GM21528 (cell line): ENCODE measurements around the gene PPFIBP2.
A peak's percentile ranks its signal among the peaks of the same experiment; 100 is the strongest.

Experiments used
- ATAC-seq: cut with Tn5 transposase; IDR thresholded peaks from one replicate; pipeline ENCODE4 v1.9.1; 2021; ENCODE audit warnings: mild to moderate bottlenecking, moderate library complexity; ENCODE audit not compliant: unreplicated experiment, low FRiP score

The PPFIBP2 gene

DNA sequence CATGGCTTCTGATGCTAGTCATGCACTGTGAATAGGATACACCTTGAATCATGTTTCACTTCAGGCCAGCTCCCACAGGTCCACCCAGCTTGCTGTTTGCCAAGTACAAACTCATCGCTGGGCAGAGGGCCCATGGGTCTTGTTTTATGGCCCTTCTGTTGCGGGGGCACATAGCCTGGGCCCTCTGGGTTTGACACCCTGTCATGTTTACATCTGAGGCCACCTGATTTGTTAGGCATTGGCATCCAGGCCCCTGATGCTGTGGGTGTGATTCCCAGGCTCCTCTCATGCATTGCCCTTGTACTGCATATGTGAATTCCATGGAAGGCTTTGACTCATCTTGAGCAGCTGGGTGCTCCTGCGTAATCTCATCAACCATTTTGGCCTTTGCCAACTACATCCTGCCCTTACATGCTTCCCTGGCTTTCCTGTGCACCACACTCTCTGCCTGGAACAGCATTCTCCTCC, 32.6 kb downstream of the PPFIBP2 start:
- ATAC-seq = no peak

DNA sequence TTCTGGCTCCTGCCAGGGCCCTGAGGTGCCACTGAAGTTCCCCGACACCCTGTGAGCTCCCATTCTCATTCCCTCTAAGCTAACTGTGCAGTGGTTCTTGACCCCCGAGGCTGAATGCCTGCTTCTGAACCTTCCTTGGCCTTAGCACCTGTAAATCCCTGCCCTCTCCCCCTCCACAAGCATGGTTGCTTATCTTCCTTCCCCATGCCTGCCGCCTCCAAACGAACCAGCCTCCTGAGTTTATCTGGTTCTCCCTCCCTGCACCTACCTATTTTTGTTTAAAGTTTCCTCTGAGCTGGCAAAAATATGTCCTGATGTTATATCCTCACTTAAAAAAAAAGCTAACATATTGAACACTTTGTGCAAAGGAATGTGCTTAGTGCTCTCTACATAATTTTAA, 33.9 kb downstream of the PPFIBP2 start:
- ATAC-seq = no peak

DNA sequence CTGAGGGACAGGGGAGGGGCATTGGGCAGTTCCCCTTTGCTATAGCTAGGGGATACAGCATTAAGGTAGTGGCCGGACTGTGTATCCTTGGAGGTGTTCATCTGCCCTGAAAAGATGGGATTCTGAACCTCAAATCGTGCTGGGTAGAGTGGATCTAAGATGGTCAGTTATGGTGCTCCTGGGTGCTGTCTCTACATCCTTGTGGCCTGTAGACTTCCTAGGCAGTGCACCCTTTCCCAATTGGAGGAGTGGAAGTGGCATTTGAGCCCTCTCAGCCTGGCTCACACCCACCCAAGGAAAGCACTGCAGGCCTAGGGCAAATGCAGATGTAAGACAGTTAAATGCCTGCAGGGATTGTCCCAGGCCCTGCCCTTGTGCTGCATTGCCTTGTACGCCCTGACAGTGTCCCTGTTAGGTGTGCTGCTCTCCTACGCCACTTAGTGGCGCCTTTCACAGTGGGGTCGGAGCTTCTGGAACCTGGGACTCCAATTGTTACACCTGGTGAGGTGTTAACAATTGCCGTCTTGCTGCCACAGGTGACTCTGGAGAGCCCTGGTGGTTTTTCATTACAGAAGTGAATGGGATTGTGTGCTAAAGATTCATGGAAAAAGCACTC, 35.0 kb downstream of the PPFIBP2 start:
- peak; percentile 59 for ATAC-seq

DNA sequence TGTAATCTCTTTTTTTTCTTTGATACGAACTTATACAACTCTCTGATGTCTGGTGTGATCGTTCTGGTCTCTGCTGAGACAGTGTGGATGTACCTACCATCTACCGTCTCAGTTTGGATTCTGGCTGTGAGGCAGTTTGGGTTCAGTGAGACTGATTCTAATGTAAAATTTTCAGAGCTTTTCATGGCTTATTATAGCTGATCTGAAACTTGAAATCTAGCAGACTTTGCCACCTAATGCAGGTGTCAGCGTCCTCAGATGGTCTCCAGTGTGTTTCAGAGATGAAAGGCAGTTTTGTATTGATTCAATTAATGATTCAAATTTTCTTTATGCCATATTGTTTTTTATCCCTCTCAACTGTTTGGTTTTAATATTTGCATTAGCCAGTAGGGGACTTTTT, 35.9 kb downstream of the PPFIBP2 start:
- ATAC-seq = no peak

DNA sequence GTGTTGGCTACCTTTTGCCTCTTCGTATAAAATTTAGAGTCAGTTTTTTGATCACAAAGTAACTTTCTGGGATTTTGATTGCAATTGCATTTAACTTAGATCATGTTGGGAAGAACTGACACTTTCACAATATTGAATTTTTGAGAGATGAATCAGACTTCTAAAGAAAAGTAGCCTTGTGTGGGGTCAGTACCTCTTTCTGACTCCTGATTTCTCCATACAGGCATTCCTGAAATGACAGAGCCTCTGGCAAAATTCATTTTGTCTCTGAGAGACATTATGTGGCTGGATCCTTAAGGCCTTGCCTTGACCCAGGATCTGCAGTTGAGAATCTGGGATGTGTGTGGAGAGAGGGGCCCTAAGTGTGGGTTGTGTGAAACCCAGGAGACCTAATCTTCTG, 37.8 kb downstream of the PPFIBP2 start:
- no peak for ATAC-seq

DNA sequence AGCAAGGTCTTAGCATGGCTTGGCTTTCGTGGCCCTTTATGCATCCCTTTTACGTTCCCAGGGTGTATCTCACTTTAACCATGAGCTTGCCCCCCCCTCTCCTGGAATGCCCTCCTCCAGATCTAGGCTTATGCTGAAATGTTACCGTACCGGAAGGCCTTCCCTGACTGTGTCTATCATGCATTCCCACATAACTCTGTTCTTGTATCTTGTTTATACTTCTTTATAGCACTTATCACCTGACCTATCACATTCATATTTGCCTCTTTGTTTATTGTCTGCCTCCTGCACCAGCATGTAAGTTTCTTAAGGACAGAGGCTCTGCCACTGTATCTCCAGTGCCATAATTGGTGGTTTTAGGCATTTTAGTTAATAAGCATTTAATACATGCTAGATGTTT, 38.9 kb downstream of the PPFIBP2 start:
- ATAC-seq = no peak

DNA sequence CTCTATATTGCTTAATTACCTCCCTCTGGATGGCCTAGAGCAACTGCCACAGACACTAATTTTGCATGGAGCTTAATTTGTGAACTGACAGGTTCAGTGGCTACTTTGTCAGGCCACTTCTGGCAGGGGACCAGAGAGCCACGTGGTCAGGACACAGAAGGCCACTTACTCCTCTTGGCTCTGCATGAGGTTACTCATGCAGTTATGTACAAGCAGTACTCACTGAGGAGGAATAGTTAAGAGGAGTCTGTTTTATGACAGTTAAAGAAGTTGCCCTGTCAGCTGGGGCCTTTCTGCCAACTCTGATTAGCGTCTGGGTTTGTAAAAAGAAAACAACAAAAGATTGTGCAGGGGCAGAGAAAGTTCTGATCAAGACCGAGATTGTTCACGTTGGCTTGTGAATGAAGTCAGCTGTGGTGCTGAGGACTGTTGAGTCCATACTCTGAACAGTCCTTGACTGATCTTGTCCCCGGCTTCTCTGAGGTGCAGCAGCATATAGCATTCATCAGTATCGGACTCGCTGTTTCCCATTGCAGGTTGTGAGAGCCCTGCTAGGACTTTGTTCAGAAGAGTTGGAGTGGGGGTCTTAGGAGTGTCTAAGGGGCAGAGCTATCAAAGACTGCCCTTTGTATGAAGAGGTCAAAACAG, 41.4 kb downstream of the PPFIBP2 start:
- ATAC-seq = no peak

DNA sequence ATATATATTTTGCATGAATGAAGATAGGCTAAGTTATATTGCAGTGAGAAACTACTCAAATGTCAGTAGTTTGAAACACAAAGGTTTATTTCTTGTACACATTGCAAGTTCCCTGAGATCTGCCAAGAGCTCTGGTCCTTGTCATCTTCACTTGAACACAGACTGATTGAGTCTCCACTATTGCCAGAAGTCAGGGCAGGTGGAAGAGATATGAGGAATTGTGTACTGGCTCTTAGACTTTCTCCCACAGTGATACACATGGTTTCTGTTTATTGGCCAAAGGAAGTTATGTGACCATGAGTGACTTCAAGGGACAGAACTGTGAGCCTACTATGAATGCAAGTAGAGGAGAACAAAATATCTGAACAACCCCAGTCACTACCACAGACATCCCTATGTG, 44.2 kb downstream of the PPFIBP2 start:
- ATAC-seq = no peak

DNA sequence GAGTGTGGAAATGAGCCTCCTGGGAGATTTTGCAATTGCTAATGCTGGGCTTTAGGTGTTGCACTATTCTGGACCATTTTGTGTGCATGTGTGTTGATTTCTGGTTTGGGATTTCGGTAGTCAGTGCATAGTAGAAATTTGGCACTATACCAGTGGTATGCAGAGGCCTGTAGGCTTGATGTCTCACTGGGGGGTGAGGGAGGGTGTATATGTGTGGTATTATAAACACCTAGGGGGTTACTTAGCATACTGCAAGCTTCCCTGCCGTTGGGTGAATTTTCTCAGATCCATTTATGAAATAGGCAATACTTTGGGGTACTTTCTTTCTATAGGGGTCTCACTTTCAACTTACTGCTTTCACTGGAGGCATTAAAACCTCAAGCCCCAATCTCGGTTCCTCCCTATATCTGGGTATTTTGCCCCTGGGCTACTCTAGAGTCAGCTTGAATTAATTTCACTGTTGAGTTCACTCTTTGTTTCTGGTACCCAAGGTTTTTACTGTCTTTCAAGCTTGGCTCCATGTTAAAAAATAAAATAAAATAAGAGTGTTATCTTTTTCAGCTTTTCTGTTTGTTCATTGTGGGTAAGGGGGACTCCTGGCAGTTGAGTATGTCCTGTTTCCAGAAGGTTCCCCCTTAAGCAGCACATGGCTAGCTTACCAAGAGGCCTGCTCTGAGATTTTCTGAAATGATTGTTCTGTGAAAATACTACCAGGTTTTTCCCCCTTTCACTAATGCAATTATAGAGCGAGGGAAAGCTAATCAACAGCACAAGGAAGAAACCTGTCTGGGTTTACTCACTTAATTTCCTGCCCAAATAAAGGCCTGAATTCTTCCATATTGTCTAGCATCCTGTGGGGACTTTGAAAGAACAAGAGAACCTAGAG, 45.8 kb downstream of the PPFIBP2 start:
- ATAC-seq = peak; percentile 74

DNA sequence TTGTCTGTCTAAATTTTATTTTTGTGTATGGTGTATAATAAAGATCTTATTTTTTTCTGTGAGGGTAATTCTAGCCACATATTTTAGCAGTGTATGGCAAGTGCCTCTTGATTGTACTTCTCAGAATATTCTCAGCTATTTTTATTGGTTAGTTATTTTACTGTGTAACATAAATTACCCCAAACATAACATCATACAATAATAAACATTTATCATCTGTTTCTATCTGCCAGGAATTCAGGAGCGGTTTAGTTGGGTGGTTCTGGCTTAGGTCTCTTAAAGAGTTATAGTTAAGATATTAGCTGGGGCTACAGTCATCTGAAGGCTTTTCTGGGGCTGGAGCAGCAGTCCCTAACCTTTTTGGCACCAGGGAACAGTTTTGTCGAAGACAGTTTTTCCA, 47.8 kb downstream of the PPFIBP2 start:
- no peak for ATAC-seq

DNA sequence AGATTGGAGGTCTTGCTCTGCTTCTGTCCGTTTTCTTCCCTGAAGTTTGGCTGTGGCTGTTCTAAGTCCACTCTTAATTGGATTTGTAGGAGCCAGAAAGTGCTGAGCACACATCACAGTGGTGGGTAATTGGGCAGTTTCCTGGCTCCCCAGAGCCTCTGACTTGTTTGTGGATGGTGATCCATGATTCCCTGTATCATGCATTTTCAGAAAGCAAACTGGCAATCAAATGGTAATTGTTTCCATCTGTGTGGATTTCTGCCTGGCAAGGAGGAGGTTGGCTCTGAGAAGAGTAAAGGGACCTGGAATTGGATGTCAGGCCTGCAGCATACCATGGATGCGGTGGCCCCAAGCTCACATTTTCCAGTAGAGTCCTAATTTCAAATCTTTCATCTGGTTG, 49.5 kb downstream of the PPFIBP2 start:
- no peak for ATAC-seq

DNA sequence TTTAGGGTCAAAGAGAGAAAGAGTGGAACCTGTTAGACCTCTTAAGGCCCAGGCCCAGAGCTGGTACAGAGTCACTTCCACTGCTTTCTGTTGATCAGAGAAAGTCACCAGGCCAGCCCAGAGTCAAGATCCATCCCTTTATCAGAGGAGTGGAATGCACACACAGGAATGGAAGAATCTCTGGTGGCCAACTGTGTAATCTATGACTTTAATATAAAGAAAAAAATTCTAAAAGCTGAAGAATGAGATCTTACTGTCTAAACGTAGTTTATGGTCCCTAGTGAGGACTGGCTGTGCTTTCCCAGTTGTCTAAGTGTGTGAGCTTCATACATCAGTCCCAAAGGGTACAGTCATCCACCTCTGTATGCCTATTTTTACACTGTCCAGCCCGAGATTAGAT, 51.0 kb downstream of the PPFIBP2 start:
- ATAC-seq = no peak

DNA sequence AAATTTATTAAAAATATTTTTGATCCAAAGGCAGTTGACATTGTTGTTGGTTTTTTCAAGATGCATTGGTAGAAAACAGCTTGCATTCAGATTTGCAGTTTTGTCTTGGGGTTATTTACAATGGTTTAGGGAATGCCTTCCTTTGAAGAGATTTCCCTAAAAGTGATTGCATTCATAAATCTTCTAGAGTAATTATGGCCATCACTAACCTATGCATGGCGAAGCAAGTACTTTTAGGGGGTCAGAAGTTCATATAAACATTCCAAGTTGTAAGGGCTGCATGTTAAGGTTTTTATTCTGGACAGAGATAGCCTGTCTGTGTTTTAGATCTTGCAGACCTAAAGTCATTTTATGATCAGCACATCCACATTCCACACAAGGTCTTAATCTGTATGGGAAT, 53.5 kb downstream of the PPFIBP2 start:
- ATAC-seq = no peak

DNA sequence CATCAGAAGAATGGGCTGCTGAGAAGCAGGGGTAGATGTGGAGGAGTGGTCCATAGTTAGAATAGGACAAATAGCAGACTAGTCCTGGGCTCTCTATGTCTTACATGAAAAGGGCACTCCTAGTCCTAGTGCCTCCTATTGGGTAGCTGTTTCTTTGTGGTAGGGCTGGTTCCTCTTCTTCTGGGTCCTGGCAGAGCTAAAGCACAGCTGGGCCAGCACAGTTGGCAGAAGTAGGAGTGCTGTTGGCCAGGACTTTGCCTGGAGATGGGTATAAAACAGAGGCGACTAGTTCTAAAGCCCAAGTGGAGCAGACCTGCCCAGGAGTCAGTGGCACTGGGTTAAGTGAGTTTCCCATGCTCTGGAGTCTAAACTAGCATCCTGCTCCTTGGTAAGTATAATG, 55.2 kb downstream of the PPFIBP2 start:
- no peak for ATAC-seq

DNA sequence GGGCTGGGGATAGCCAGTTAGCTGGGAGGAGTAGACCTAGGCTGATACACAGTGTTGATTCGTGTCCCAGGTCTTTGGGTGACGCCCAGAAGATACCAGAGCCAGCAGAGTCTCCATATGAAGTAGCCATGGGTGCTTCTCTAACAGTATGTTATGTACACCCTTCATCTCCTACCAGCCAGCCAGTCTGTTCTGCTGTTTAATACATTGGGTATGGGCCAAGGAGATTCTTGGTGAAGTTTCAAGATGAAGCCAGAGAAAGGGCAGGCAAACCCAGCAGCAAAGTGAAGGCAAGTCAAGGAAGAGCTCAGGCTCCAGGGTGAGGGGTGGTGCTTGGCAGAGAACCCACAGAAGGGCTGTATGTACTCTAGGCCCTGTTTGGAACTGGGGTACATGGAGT, 56.4 kb downstream of the PPFIBP2 start:
- ATAC-seq = no peak

DNA sequence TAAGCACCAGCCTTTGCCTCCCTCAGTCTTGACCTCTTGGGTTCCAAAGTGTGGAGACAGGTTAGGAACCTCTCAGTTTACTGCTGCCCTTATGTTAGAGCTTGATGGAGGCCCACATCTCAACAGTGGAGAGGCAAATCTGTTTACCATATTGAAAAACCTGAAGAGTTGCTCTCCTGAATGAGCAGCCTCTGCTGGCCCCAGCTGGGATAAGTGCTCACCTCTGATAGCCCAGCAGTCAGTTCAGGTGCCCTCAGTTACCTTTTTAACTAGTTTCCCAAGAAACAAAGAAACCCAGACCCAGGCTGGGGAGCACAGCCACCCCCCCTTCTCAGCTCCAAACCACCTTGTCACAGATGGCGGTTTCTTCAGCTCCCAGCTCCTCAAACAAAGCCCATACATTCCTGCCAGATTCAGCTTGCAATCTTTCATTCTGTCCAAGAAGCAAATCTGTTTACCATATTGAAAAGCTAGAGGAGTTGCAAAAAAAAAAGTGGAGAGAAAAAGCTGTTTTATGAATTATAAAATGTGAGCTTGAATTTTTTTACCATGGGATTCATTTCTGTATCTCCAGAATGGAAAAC, 57.2 kb downstream of the PPFIBP2 start:
- ATAC-seq = no peak

DNA sequence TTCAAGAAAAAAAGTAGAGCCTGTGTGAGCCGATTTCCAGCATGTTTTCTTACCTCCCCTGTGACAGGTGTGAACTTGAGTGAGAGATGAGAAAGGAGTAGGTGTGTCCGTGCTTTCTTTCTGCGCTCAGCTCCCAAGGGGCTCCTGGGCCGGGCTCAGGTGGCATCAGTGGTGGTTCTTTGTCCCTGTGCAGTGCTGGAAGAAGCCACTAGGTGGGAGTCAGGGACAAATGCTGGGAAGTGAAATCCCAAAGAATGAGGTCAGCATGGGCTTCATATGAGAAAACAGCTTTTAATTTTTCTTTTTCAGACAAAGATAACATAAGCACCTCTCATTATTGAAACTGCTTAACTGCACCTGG, 57.8 kb downstream of the PPFIBP2 start:
- no peak for ATAC-seq

DNA sequence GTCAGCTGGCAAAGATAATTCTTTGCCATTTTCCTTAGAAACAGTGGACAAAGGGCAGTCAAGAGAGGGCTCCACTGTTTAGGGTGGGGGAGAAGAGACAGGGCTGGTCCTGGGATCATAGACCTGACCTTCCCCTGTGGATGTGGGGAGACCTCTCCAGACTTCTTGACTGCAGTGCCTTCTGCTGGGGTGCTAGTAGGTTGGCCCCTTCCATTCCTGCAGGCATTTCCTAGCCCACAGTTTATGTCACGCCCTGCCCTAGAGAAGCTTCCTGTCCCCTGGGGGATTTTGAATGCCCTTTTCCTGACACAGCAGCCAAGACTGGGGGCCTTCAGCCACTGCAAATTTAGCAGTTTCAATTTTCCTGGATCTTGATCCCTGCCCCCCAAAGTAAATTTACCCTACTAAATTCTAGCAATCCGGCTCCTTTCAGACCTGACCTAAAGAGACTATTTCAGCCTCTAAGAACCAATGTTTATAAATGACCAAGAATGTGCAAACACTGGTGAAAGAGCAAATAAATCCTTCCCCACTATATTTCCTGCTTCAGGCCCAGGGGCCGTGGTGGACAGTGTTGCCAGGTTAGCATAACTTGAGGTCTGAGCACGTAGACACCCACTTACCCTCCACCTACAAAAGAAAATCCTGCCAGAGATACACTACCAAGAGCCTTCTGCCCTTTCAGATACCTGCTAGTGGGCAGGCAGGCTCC, 58.4 kb downstream of the PPFIBP2 start:
- no peak for ATAC-seq

DNA sequence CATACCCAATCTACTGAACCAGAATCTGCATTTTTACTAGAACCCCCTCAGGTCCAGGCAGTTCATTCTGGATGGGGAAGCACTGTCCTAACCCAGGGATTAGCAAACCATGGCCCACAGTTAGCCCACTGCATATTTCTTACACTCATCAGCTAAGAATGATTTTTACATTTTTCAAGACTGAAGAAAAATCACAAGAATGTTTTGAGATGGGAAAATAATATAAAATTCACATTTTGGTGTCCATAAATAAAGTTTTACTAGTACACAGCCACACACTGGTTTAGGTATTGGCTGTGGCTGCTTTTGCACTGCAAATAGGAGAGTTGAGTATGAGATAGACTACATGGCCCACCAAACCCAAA, 59.4 kb downstream of the PPFIBP2 start:
- ATAC-seq = no peak

DNA sequence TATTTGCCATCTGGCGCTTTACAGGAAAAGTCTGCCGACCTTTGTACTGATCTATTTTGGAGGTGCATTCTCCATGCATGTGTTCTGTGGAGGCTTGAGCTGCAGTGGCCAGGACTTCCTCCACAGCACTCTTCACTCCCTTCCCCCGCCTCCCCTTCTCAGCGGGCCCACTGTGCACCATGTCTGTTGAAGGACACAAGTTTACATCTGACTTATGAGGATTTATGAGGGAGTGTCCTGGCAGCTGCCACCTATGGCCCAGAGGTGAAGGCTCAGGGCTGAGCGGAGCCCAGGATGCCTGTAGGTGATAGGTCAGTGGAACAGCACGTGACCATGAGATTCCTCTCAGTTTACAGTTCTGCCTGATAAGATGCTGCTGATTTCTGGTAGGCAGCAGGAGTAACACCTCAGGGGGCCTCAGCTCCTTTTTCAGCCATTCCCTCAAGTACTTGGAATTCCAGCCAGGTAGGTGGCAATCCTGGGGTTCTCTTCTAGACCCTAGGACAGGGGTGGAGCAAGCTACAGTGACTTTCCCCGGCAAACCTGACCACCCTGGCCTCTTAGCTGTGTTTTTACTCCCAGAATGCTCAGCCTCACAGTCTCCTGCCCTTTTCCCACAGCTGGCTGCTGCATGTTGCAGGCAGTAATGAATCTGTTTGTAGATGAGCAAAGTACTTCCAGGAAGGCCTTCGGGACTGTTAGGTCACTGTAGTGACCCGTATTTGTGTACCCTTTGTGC, 59.9 kb downstream of the PPFIBP2 start:
- ATAC-seq = no peak
